ENCODE results near the gene STX11.
"Not testable (repeated sequence)": the region's sequence is repeated elsewhere in the genome, so short reads cannot be mapped to it uniquely, and the experiment has no call there.

STX11 gene

GRCh38 chr6:144170044-144170443 is 19.7 kb downstream of the STX11 start:
- DNase-seq (ENCODE audit: insufficient read length, low spot score) (no peak), FAIRE-seq (no peak)

- DNase-seq (ENCODE audit: insufficient read length, low spot score), result no peak
- FAIRE-seq, result no peak
Measured at GRCh38 chr6:144171406-144171805, 21.1 kb downstream of the STX11 start.

GRCh38 chr6:144174006-144174405 is 23.7 kb downstream of the STX11 start:
- FAIRE-seq (no peak), DNase-seq (ENCODE audit: insufficient read length, low spot score) (no peak)

- DNase-seq (ENCODE audit: insufficient read length, low spot score) (no peak), FAIRE-seq (no peak)
Measured at GRCh38 chr6:144176043-144176442, 25.7 kb downstream of the STX11 start.

- DNase-seq (ENCODE audit: insufficient read length, low spot score) (no peak), FAIRE-seq (no peak)
Measured at GRCh38 chr6:144177726-144178125, 27.4 kb downstream of the STX11 start.

- FAIRE-seq, result no peak
- DNase-seq (ENCODE audit: insufficient read length, low spot score), result no peak
Measured at GRCh38 chr6:144178323-144178722, 28.0 kb downstream of the STX11 start.

- no peak for FAIRE-seq
Measured at GRCh38 chr6:144179237-144179636, 28.9 kb downstream of the STX11 start.

GRCh38 chr6:144179828-144180227 is 29.5 kb downstream of the STX11 start:
- FAIRE-seq, result no peak

More at GRCh38 chr6:144179237-144179636, 28.9 kb downstream of the STX11 start:
- DNase-seq (ENCODE audit: insufficient read length, low spot score), result no peak

GRCh38 chr6:144180354-144180753 is 30.0 kb downstream of the STX11 start:
- not testable (repeated sequence) for FAIRE-seq; DNase-seq (ENCODE audit: insufficient read length, low spot score)

More at GRCh38 chr6:144179828-144180227, 29.5 kb downstream of the STX11 start:
- no peak for DNase-seq (ENCODE audit: insufficient read length, low spot score)

GRCh38 chr6:144181639-144182038 is 31.3 kb downstream of the STX11 start:
- FAIRE-seq, result no peak
- no peak for DNase-seq (ENCODE audit: insufficient read length, low spot score)

GRCh38 chr6:144184186-144184585 is 33.9 kb downstream of the STX11 start:
- not testable (repeated sequence) for FAIRE-seq; DNase-seq (ENCODE audit: insufficient read length, low spot score)

GRCh38 chr6:144185133-144185836 is 35.0 kb downstream of the STX11 start:
- FAIRE-seq, result no peak

GRCh38 chr6:144186817-144187625 is 36.7 kb downstream of the STX11 start:
- FAIRE-seq (no peak), DNase-seq (ENCODE audit: insufficient read length, low spot score) (no peak)

More at GRCh38 chr6:144185133-144185836, 35.0 kb downstream of the STX11 start:
- DNase-seq (ENCODE audit: insufficient read length, low spot score), result no peak

GRCh38 chr6:144189351-144189750 is 39.0 kb downstream of the STX11 start:
- FAIRE-seq, result no peak
- DNase-seq (ENCODE audit: insufficient read length, low spot score), result no peak

GRCh38 chr6:144190080-144190479 is 39.8 kb downstream of the STX11 start:
- DNase-seq (ENCODE audit: insufficient read length, low spot score), result no peak
- no peak for FAIRE-seq

GRCh38 chr6:144190593-144190992 is 40.3 kb downstream of the STX11 start:
- FAIRE-seq, result no peak
- DNase-seq (ENCODE audit: insufficient read length, low spot score), result no peak

- DNase-seq (ENCODE audit: insufficient read length, low spot score), result no peak
- no peak for FAIRE-seq
Measured at GRCh38 chr6:144193181-144193580, 42.9 kb downstream of the STX11 start.

- FAIRE-seq, result no peak
- no peak for DNase-seq (ENCODE audit: insufficient read length, low spot score)
Measured at GRCh38 chr6:144194293-144194810, 44.0 kb downstream of the STX11 start.

GRCh38 chr6:144195671-144196270 is 45.5 kb downstream of the STX11 start:
- FAIRE-seq (no peak), DNase-seq (ENCODE audit: insufficient read length, low spot score) (peak; percentile 19)

- FAIRE-seq (no peak), DNase-seq (ENCODE audit: insufficient read length, low spot score) (no peak)
Measured at GRCh38 chr6:144197919-144198318, 47.6 kb downstream of the STX11 start.

- DNase-seq (ENCODE audit: insufficient read length, low spot score) (no peak), FAIRE-seq (no peak)
Measured at GRCh38 chr6:144202879-144203468, 52.7 kb downstream of the STX11 start.

All from HTR-8/SVneo (cell line).